NT2/D1 (cell line): ENCODE measurements around the gene GCAT.

Experiments used
- YY1 ChIP-seq: IDR thresholded peaks from 2 replicates; pipeline ENCODE4 v1.6.1; 2011; ENCODE audit not compliant: insufficient read length, insufficient read depth
- ZNF274 ChIP-seq: IDR thresholded peaks from 2 replicates; pipeline ENCODE4 v1.6.1; 2011; ENCODE audit warnings: mild to moderate bottlenecking, low read depth, low read length

DNA sequence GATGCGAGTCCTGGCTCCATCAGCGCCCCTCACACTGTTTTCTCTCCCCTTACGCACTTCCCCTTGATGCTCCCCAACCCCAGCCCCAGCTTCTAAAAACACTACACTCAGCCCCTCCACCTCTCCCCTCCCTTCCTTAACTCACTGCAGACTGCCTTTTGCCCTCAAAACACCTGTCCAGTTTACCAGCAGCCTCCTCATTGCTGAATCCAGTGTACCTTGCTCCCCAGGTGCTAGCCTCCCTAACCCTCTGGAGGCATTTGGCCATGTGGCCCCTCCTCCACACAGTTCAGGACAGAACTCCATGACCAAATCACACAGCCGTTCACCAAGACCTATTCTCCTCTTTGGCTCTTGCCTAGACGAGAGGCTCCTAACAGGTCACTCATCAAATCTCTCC, 12.6 kb downstream of the GCAT start:
- TF ChIP-seq YY1 (no peak), ZNF274 (no peak)
